Measurements from ENCODE around the gene SEC14L1.

Gene SEC14L1

DNA sequence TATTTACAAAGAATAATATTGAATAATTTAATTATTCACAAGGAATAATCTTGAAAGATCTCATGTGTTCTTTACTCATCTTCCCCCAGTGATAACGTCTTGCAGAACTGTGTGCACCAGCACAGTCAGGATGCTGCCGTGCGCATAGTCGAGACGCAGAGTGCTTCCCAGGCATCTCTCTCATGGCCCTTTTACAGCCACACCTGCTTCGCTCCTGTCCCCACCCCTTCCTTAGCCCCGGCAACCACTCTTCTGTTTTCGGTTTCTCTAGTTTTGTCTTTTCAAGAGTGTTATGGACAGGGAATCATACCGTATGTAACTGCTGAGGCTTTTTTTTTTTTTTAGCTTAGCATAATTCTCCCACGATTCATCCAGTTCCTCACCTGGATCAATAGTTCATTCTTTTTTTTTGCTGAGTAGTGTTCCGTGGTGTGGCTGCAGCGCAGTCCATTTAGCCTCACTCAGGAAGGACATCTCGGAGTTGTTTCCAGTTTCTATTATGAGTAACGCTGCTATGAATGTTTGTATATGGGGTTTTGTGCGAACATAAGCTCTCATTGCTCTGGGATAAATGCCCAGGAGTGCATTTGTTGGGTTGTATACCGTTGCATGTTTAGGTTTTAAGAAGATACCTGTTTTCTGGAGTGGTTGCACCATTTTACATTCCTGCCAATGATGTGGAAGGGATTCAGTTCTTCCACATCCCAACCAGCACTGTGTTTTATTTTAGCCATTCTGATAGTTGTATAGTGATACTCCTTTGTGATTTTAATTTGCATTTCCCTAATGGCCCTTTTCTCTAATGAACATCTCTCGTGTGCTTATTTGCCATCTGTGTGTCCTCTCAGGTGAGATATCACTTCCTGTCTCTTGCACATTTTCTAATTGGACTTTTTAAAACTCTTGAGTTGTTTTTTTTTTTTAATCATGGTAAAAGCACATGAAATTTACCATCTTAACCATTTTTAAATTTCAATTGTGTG lies 47.6 kb downstream of the SEC14L1 start:
- DNase-seq (ENCODE audit: low read depth in 2 of 3, low spot score in 1 of 3) = no peak

DNA sequence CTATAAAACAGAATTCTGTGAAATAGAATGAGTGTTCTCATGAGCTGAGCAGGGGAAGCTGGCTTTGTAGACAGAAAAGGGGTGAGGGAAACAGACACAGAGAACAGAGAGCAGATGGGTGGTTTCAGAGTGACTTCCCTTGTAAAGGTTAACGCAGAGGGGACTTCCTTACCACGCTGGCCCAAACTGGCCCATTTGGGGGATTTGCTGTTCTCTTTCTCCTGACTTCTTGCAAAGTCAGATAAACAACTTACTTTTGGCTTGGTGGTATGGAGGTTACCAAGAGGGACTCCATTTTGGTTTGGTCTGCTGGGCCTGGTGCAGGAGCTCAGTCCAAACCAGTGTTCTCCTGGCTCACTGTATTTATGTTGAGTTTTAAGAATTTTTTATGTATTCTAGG lies 48.4 kb downstream of the SEC14L1 start:
- DNase-seq (ENCODE audit: low read depth in 2 of 3, low spot score in 1 of 3) = peak in 2 of 3 donors; percentile 14 to 27

DNA sequence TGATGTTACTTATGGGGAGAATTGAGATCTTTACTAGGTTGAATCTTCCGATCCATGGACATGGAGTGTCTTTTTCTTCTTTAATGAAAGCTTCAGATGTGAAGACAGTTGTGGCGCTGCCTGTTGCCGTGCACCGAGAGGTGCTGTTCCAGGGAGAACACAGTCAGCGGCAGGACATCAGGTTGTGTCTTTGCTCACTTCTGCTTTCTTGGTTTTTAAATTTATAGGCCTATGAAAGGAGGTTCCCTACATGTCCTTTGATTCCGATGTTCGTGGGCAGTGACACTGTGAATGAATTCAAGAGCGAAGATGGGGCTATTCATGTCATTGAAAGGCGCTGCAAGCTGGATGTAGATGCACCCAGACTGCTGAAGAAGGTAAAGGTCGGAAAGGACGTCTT lies 49.8 kb downstream of the SEC14L1 start:
- DNase-seq (ENCODE audit: low read depth in 2 of 3, low spot score in 1 of 3) = no peak

DNA sequence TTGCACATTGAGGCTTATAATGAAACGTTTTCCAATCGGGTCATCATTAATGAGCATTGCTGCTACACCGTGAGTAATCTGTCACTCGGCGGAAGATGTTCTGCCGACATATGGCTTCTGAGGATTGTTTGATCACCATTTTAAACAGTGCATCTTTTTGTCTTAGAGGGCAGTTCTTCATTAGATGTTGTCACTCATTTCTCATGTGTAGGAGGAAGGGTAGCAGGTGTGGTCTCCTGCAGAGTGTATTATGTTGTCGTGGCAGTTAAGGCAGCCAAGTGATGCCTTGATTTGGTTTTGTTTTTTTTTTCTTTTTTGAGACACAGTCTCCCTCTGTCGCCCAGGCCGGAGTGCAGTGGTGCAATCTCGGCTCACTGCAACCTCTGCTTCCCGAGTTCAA lies 50.5 kb downstream of the SEC14L1 start:
- DNase-seq (ENCODE audit: low read depth in 2 of 3, low spot score in 1 of 3) = no peak

DNA sequence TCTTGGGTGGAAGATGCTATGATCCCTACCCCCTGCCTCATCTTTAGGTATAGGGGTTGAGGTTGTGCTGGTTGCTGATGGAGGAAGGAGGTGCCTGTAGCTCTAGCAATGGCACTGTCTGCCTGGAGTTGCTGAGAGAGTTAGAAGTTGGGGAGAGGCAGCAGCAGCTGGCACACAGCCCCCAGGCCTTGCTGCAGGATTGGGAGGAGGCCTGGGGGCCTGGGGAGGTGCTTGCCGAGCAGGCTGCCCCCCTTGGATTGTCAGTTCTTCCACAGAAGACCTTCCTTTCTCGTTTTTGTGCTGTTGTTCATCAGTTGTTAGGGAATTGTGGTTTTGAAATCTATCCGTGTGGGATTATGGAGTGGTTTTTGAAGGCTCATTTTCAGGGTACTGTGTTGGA lies 52.9 kb downstream of the SEC14L1 start:
- no peak for DNase-seq (ENCODE audit: low read depth in 2 of 3, low spot score in 1 of 3)

DNA sequence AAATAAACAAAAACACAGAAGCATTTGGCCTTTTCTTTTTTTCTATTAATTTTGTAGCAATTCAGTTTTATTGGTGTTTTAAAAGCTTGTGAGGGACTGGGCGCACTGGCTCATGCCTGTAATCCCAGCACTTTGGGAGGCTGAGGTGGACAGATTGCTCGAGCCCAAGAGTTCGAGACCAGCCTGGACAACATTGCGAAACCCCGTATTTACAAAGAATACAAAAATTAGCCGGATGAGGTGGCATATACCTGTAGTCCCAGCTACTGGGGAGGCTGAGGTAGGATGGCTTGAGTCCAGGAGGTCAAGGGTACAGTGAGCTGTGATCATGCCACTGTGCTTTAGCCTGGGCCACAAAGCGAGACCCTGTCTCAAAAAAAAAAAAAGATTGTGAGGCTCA lies 53.4 kb downstream of the SEC14L1 start:
- DNase-seq (ENCODE audit: low read depth in 2 of 3, low spot score in 1 of 3) = no peak

DNA sequence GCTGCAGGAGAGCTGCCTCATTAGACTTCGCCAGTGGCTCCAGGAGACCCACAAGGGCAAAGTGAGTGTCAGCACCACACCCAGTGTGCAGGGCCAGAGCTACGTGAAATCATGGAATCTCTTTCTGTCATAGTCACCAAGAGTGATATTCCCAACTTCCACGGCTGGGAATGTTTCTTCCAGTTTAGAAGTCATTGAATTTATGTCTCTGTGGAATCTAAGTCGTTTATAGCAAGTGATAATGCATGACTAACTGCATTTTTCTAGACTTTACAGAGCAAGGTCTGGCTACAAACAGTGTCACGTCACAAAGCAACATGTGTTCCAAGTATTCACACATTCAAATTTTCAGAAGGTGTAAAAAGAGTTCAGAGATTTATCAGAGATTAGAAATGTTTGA lies 55.5 kb downstream of the SEC14L1 start:
- no peak for DNase-seq (ENCODE audit: low read depth in 2 of 3, low spot score in 1 of 3)

DNA sequence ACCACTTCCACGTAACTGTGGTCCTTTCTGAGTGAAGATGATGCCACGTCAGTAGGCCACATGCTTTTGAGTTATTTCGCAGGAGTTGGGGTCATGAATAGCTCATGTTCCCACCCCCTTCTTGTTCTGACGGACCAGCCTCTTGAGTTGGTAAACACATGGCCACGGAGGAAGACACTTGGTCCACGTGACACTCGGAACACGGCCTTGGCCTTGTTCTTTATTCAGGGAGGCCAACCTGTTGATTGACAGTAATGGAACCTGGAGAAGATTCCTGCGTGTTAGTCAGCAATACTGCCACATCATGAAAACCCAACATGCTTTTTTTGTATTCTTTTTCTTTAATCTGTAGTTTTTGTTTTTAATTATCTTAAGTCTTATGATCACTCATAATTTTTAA lies 56.3 kb downstream of the SEC14L1 start:
- DNase-seq (ENCODE audit: low read depth in 2 of 3, low spot score in 1 of 3) = no peak

DNA sequence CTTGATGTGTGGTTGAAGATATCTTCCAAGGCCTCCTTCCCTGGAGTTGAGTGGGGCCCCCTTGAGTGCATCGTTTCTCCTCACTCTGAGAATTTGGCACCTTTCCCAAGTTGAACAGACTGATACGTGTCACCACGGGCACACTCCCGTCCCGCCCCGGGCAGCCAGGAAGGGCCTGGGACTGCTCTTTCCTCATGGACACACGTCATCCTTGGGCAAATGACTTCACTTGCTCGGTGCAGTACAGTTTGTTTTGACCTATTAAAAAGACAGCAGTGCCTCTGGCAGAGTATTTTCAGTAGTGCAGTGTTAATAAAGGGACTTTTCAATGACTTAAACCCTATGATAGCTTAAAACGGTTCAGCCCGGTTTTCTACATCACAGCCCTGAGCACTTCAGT lies 59.9 kb downstream of the SEC14L1 start:
- DNase-seq (ENCODE audit: low read depth in 2 of 3, low spot score in 1 of 3) = no peak

DNA sequence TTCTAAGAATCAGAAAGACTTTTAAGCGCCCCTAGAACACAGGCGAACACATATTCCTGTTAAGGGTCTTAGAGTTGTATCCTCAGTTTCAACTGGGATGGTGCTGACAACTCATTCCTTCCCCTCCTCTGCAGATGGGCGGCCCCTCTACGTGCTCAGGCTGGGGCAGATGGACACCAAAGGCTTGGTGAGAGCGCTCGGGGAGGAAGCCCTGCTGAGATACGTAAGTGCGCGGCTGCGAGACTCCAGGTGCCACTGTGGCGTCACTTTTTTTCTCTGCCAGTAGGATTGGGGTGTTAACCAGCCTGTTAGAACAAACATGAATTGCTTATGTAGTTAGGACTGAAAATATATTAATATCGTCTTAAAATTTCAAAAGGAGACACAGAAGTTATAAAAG lies 62.7 kb downstream of the SEC14L1 start:
- no peak for DNase-seq (ENCODE audit: low read depth in 2 of 3, low spot score in 1 of 3)

DNA sequence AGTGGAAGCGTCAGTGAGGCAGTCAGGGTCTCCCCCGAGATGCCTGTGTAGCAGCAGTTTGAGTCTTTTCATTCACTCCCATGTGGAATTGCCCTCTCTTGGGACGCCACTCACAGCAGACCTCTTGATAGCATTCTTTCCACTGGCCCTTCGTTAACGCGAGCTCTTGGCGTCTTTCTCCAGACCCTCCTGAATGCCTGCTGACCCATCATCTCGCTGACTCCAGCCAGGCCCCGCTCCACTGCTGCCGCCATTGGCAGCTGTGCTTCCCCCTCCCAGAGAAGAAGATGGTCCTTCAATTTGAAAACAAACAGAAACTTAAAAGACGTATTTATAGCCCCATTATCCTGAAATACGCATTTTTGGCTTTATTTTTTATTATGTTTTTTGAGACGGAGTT lies 63.1 kb downstream of the SEC14L1 start:
- DNase-seq (ENCODE audit: low read depth in 2 of 3, low spot score in 1 of 3) = no peak

DNA sequence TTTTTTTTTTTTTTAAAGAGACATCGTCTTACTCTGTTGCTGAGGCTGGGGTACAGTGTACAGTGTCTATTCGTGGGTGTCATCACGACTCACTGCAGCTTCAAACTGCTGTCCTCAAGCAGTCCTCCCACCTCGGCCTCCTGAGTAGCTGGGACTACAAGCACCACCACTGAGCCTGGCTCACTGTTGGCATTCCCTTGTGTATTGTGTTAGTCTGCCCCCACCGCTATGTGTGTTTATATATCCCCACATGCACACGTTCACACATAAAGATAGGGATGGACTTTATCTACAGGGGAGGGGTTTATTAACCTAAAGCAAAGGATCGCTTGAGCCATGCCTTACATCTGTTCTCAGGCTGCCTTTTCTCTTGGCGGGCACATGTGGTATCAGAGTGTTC lies 63.8 kb downstream of the SEC14L1 start:
- DNase-seq (ENCODE audit: low read depth in 2 of 3, low spot score in 1 of 3) = no peak

DNA sequence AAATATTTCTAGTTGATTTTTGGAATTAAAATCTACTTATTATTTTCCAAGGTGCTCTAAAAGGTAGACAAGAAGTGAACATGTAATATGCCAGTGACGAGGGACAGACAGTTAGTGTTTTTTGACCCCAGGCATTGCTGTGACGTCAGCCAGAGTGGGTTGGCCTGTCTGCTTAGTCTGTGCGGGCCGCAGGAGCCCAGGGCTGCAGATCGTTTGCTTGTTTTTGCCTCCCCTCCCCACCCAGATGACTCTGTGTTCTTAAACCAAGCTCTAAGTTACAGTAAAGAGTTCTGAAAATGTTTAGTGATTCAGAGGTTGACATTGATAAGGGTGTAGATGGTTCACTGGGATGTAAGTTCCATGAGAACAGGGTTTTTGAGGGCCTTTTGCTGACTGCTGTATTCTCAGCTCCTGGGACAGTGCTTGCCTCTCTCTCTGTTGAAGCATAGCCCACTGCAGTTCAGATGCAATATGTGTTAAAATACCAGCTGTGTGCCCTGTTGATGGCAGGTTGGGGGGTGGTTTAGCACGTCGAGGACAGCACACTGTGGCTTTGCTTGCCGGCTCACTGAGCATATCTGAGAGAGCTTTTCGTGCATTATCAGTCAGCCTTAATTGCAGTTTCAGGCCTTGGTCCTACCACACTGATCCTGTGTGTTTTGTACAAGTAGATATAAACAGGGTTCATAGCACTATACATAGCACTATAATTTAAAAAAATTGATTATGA lies 64.8 kb downstream of the SEC14L1 start:
- DNase-seq (ENCODE audit: low read depth in 2 of 3, low spot score in 1 of 3) = no peak

DNA sequence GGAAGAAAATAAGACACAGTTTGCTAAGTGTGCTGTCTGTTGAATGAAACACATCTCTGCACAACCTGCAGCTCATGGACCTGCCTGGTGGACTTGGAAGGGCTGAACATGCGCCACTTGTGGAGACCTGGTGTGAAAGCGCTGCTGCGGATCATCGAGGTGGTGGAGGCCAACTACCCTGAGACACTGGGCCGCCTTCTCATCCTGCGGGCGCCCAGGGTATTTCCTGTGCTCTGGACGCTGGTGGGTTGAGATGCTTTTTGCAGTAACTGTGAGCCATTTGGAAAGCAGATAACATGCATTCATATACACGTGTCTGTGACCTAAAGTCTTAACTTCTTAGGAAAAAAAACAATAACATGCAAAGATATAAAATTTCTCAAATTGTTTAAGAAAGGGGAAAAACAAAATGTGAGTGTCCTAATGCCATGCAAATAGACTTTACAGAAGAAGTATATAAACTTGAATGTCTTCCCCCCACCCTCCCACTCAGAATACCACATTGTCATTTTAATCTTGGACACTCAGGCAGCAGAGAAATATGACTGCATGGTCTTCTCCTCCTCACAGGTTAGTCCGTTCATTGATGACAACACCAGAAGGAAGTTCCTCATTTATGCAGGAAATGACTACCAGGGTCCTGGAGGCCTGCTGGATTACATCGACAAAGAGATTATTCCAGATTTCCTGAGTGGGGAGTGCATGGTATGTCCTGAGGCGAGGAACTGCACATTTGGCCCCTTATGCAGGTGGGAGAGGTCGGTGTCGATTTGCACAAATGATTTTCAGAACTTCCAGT lies 65.6 kb downstream of the SEC14L1 start:
- DNase-seq (ENCODE audit: low read depth in 2 of 3, low spot score in 1 of 3) = no peak

DNA sequence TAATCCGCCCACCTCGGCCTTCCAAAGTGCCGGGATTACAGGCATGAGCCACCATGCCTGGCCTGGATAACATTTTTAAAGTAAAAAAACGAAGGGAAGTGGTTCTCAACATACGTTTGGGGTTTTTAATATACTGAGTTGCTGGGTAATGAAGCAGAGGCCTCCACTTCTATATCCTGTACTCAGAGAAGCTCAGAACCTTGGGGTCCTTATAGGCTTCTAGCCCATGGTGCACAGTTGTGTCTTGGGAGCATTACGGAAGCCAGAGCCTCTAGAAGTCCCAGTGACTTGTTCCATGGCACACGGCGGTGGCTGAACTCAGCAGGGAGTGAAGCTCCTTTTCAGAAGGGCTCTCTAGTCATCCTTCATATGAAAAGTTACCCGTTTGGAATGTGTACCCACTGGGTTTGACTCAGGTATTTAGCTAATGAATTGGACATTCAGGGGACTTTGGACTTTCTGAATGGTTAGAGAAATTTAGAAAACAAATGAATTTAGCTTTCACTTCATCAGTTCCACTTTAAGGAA lies 67.0 kb downstream of the SEC14L1 start:
- DNase-seq (ENCODE audit: low read depth in 2 of 3, low spot score in 1 of 3) = no peak

DNA sequence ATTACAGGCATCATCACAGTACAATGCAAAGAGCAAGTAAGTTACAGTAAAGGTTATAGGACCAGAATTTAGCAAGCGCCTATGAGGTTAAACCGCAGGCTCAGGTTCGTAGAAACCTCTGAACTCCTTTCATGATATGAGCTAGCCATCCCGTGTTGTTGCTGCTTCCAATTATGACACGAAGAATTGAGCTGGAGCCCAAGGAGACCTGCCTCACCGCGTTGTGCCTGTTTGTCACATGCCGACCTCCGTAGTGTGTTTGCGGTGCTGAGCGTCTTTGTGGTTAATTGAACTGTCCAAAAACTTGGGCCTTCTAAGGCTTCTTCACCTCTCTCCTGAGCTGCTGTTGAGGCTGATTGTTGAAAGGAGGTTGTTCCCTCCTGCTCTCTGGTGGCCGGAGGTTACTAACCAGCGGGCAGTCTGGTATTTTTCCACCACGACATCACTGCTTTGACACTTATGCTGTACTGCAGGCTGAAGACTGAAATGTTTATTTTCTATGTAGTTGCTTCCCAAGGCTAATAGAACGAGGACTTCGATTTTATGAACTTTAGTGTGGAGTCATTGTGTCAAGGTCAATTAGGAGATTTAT lies 67.5 kb downstream of the SEC14L1 start:
- DNase-seq (ENCODE audit: low read depth in 2 of 3, low spot score in 1 of 3) = no peak

DNA sequence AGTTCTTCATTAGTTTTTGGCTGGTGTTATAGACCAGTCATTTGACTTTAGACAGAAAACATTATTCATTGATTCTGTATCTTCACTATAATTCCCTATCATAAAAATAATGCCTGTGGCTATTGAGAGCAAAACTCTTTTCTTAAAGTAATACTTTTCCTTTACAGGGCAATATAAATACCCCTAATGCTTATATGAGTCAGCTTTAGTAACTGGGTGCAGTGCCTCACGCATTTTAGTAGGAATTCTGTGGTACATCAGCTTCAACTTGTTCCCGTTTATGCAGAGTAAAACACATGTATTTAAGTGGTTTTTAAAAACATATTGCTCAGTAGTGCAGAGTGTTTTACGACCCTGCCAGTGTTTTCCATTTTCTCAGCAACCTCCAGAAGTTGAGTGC lies 68.1 kb downstream of the SEC14L1 start:
- DNase-seq (ENCODE audit: low read depth in 2 of 3, low spot score in 1 of 3) = no peak

DNA sequence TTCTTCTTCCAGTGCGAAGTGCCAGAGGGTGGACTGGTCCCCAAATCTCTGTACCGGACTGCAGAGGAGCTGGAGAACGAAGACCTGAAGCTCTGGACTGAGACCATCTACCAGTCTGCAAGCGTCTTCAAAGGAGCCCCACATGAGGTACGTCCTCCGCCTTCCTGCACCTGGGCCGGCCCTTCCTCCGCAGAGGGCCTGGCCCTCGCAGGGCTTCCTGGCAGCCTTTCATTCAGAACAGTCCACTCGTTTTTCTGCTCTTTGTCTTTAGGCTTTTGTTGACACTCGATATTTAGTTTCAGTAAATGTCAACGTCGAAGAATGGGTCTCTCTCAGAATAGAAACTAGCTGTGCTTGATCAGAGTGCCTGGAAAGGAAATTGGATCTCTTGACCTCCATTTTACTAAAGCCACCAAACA lies 68.6 kb downstream of the SEC14L1 start:
- DNase-seq (ENCODE audit: low read depth in 2 of 3, low spot score in 1 of 3) = no peak

DNA sequence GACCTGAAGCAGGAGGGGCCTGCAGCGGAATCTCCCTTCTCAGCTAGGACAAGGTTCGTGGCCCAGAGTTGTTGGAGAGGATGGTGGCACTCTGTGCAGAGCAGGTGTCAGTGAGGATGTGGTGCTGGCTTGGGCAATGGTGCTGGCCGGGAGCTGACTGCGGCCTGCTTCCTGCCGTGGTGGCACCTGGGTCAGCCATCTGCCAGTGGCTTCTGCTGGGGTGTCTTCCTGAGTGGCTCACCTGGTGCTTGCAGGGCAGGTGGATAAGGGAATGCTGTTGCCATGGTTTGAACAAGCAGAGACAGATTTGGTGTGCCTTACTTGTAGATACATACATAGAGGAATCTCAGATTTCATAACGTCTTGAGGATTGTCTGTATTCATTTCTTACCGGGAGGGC lies 69.6 kb downstream of the SEC14L1 start:
- no peak for DNase-seq (ENCODE audit: low read depth in 2 of 3, low spot score in 1 of 3)

DNA sequence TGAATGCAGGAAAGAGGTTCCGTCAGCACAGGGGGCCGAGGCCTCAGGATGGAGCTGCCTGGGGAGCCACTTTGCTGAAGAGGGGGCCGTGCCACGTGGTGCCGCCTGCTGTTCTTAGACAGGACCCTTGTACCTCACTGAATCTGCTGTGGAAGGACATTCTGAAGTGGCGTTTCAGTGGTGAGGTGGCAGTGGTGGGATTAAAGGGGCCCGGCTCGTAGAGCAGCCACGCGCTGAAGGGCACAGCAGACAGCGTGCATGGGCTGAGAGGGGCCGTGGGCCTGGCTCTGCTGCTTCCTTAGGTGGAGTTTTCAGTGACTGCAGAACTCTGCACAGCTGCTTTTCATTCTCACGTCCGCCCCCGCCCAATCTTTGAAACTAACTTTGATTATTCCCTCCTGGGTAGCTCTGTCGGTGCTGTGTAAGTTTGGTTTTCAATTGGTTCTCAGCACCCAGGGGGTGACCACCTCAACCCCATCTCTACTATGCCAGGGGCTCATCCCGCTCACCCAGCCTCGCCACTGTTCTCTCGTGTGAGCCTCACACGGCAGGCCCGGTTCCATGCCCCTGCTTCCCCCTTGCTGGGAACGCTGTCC lies 70.3 kb downstream of the SEC14L1 start:
- no peak for DNase-seq (ENCODE audit: low read depth in 2 of 3, low spot score in 1 of 3)

DNA sequence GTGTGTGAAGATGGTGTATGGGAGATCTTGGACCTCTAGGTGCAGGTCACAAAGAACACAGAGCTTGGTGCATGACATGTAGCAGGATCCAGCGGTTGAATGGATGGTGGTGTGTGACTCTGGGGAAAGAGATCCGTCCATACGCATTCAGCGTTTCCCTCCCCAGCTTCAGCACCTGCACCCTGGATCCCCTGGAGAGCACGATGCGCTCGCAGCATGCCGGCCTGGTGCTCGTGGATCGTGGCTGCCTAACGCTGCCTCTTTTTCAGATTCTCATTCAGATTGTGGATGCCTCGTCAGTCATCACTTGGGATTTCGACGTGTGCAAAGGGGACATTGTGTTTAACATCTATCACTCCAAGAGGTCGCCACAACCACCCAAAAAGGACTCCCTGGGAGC lies 70.9 kb downstream of the SEC14L1 start:
- no peak for DNase-seq (ENCODE audit: low read depth in 2 of 3, low spot score in 1 of 3)
